OCI-M1 (cell line): ENCODE results near the gene MRPS18B.

Experiments used
- DNase-seq: peaks from one replicate; lab custom pipeline; 2025; lab: John Stamatoyannopoulos, UW

The MRPS18B gene

GRCh38 chr6:30617565-30618269 is at the start of gene MRPS18B:
Gene MRPS18B, plus strand, starts transcription at chr6:30617840. Its CDS starts 26 bp downstream, at chr6:30617866.
- DNase-seq, result peak; percentile 99

GRCh38 chr6:30568245-30568644 is 49.4 kb upstream of the MRPS18B start:
- no peak for DNase-seq

GRCh38 chr6:30570263-30570662 is 47.4 kb upstream of the MRPS18B start:
- no peak for DNase-seq

DNA sequence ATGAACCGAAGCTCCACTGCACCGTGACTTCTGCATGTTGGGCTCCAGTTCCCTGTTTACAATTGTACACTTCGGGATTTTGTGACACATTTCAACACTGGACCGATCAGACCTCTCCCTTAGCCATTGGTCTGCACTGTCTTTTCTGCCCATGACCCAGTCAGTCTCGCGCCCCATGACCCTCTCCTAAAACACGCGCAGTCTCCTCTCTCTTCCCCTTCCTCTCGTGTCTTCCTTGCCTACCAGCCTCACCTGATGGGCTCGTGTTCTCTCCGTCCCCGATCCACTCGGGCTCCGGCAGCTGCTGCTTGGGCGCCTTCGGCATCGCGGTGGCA is 46.9 kb upstream of the MRPS18B start:
- DNase-seq, result no peak

GRCh38 chr6:30571075-30571761 is 46.4 kb upstream of the MRPS18B start, which contains the start of gene ABCF1:
Gene ABCF1, plus strand, starts transcription at chr6:30571442. Its CDS starts 46 bp downstream, at chr6:30571488.
- DNase-seq, result peak; percentile 99

DNA sequence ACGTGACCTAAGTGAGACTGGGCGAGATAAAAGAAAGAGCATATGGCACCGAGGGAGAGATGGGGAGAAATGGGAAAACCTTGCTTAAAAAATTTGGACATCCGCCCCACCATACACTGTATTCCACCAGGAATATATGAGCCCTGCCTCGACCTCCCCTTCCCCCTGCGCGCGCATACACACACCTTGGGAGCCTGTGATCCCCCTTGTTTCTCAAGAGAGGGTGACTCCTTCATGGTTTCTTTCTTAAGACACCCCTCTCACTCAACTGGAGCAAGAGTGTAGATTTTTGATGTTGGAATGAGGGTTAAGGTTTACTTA is 45.9 kb upstream of the MRPS18B start:
- no peak for DNase-seq

- DNase-seq, result no peak
These were observed 45.5 kb upstream of the MRPS18B start for GRCh38 chr6:30572148-30572547.

DNA sequence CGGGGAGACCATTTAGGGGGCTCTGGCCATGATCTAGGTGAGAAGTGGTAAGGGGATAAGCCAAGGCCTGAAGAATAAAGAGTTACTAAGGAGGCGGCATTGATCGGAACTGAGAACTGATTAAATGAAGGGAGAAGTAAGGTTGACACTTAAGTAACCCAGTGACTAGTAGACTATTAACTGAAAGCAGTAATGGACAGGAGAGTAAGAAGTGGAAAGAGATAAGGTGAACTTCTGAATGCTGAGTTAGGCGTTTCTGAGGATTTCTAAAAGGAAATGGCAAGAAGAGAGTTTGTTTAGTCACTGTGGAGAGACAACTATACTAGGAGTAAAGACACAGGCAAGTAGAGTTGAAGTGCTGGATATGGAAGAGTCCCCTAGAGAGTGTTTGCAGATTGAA is 44.5 kb upstream of the MRPS18B start:
- no peak for DNase-seq

DNA sequence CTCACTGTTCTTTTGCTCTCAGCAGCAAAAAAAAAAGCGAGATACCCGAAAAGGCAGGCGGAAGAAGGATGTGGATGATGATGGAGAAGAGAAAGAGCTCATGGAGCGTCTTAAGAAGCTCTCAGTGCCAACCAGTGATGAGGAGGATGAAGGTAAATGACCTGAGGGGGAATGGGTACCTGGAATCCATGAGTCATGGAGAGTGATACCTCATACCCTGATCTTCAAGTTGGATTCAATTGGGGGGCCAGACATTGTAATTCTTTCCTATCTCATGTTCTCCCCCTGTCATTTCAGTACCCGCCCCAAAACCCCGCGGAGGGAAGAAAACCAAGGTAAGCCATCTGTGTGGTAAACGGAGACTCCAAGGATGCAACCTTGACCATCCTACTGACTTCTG is 39.6 kb upstream of the MRPS18B start:
- DNase-seq, result no peak

- no peak for DNase-seq
These were observed 33.7 kb upstream of the MRPS18B start for GRCh38 chr6:30583921-30584320.

GRCh38 chr6:30589754-30590358 is 27.8 kb upstream of the MRPS18B start:
- DNase-seq, result no peak

DNA sequence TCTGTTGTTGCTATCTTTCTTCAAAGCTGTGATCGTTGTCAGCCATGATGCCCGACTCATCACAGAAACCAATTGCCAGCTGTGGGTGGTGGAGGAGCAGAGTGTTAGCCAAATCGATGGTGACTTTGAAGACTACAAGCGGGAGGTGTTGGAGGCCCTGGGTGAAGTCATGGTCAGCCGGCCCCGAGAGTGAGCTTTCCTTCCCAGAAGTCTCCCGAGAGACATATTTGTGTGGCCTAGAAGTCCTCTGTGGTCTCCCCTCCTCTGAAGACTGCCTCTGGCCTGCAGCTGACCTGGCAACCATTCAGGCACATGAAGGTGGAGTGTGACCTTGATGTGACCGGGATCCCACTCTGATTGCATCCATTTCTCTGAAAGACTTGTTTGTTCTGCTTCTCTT is 27.1 kb upstream of the MRPS18B start:
- no peak for DNase-seq

DNA sequence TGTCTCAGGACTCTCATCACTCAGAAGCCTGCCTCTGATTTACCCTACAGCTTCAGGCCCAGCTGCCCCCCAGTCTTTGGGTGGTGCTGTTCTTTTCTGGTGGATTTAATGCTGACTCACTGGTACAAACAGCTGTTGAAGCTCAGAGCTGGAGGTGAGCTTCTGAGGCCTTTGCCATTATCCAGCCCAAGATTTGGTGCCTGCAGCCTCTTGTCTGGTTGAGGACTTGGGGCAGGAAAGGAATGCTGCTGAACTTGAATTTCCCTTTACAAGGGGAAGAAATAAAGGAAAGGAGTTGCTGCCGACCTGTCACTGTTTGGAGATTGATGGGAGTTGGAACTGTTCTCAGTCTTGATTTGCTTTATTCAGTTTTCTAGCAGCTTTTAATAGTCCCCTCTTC is 26.6 kb upstream of the MRPS18B start:
- no peak for DNase-seq

DNA sequence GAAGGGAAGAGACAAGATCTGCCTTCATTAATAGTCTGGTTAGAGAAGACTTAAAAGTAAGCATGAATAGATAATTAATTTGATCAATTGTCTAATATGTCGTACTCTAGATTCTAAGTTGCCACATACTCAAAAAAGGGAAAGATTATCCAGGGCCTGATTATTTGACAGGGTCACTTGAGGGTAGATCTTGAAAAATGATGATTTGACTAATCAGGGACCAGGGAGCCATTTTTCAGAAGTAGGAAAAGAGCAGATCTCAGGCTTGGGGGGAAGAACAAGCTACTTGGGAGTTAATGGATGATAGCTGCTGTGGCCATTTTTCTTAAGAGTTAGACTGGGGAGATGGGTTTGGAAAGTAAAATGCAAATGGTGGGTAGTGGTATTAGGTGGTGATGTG is 25.4 kb upstream of the MRPS18B start:
- DNase-seq, result no peak

DNA sequence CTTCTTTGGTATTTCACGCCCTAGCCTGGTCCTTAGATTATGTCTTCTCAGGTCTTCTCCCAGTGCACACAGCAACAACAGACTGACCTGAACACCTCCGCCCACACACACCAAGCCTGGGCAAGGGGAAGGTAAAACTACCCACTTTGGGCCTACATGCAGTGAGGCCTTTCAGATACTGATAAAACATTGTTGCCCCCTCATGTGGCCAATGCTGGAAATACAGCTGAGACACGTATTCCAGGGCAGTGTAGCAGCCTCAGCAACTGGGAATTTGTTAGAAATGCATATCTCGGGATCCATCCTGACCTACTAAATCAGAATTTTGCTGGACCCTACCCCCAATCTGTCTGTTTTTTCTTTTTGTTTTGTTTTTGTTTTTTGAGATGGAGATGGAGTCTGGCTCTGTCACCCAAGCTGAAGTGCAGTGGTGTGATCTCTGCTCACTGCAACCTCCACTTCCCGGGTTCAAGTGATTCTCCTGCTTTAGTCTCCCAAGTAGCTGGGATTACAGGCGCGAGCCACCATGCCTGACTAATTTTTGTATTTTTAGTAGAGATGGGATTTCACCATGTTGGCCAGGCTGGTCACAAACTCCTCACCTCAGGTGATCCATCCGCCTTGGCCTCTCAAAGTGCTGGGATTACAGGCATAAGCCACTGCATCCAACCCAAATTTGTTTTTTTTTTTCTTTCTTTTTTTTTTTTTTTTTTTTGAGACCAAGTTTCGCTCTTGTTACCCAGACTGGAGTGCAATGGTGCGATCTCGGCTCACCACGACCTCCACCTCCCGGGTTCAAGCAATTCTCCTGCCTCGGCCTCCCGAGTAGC is 20.1 kb upstream of the MRPS18B start:
- DNase-seq, result peak; percentile 94

GRCh38 chr6:30598912-30599624 is 18.6 kb upstream of the MRPS18B start:
- no peak for DNase-seq

DNA sequence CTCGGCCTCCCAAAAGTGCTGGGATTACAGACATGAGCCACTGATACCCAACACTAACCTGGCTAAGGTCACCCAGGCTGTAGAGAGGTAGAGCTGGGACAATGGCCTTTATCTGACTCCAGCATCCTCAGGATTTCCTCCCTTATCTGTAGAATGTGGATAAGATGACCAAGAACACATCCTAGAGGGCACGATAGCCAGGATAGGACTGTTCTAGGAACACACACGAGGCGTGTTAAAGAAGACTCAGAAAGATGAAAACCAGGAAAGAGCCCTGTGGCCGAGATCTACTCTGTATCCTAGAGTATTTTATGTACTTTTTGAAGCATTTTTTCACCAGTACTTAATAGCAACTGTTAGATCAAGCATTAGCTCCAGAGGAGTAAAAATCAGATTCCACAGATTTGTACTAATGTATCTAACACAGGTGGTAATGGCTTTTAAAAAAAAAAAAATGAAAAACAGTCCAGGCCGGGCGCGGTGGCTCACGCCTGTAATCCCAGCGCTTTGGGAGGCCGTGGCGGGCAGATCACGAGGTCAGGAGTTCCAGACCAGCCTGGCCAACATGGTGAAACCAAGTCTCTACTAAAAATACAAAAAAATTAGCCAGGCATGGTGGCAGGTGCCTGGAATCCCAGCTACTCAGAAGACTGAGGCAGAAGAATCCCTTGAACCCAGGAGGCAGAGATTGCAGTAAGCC is 17.9 kb upstream of the MRPS18B start:
- no peak for DNase-seq

DNA sequence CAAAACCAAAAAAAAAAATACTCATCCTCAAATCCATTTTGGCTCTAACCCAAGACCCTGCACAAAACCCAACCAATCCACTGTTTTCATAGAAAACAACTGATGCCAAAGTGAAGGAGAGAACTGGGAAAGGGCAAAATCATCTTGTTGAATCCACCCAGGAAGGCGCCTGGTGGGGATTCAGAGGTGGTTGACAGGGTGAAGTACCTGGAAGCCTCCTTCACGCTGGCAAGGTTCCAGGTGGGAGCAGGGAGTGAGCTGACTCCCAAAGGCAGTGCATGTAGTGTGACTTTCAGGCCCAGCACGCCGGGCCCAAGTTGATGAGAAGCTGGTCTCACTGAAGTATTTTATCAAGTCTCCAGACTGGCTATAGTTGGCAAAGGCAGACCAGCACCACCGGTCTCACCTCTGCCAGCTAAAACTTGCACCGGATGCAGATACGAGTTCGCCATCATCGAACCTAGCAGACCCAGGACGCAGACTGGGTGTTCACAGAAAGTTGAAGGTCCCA is 17.1 kb upstream of the MRPS18B start:
- peak; percentile 39 for DNase-seq

DNA sequence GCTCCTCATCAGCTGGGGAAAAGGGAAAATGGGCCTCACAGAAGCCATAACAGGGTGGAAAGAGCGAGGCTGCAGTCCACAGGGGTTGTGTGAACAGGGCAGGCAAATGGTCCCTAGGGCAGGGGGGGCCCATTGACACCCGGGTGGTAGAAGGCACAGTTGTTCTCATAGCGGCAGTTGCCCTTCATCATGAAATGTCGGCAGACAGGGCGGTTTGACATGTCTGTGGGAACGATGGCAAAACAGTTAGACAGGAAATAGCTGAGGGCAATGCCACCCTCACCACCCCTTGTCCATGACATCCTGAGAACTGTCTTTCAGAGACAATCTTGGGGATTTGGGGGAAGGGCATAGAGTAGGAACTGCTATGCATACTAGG is 16.2 kb upstream of the MRPS18B start:
- no peak for DNase-seq

- no peak for DNase-seq
These were observed 15.6 kb upstream of the MRPS18B start for GRCh38 chr6:30601815-30602641.
